IMR-90 (cell line): ENCODE results near the gene COL27A1. TPM values are rescaled to one million over a fixed set of nuclear protein-coding genes. Genes with fewer than 3 reads are reported as not detected.

ENCODE experiments used
- ATAC-seq: fragments of 200-7000 bp; cut with Tn5 transposase; 2 replicates; pipeline ENCODE4 v1.9.1; 2020; ENCODE audit warnings: low read depth, mild to moderate bottlenecking, moderate library complexity
- BruUV-seq: library from RNA; stranded (reverse); fragments of 400-500 nt; replicated peaks from 2 replicates; lab custom pipeline; 2021; lab: Mats Ljungman, UMichigan
- CTCF ChIA-PET: fragments of 300-600 bp; formaldehyde crosslinking; extraction: SDS; loops from one replicate; lab custom pipeline; 2021; ENCODE audit warnings: antibody characterized with exemption; lab: Yijun Ruan, JAX
- POLR2A ChIA-PET: fragments of 300-600 bp; sonication (Branson Sonifier 250); formaldehyde crosslinking; loops from one replicate; lab custom pipeline; 2022; ENCODE audit warnings: antibody characterized with exemption; ENCODE audit not compliant: unreplicated experiment; lab: Charles Lee
- DNase-seq: peaks from one replicate; pipeline ENCODE4 v3.0.0; 2013
- H2AFZ ChIP-seq: replicated peaks from 2 replicates; pipeline ENCODE3; 2013; ENCODE audit warnings: low read length, mild to moderate bottlenecking; ENCODE audit not compliant: poor library complexity
- H2AK5ac ChIP-seq: 2 replicates; pipeline ENCODE4 v1.6.1; 2013; ENCODE audit warnings: low read depth, low read length, inconsistent platforms
- H2AK9ac ChIP-seq: replicated peaks from 2 replicates; pipeline ENCODE3; 2013; ENCODE audit warnings: mild to moderate bottlenecking, low read depth, low read length, moderate library complexity; ENCODE audit not compliant: poor library complexity
- H2BK120ac ChIP-seq: 2 replicates; pipeline ENCODE4 v1.6.1; 2013; ENCODE audit warnings: low read depth, low read length, inconsistent platforms
- H2BK15ac ChIP-seq: 3 replicates; pipeline ENCODE4 v1.6.1; 2013; ENCODE audit warnings: low read depth, low read length, inconsistent platforms
- H2BK20ac ChIP-seq: 2 replicates; pipeline ENCODE4 v1.6.1; 2013; ENCODE audit warnings: low read depth, mild to moderate bottlenecking, inconsistent platforms, low read length, moderate library complexity
- H2BK5ac ChIP-seq: 2 replicates; pipeline ENCODE4 v1.6.1; 2013; ENCODE audit warnings: mild to moderate bottlenecking, low read depth, low read length, inconsistent platforms; ENCODE audit not compliant: poor library complexity, severe bottlenecking
- H3K14ac ChIP-seq: replicated peaks from 2 replicates; pipeline ENCODE4 v1.6.1; 2013; ENCODE audit warnings: low read depth, low read length, inconsistent platforms
- H3K18ac ChIP-seq: 2 replicates; pipeline ENCODE4 v1.6.1; 2013; ENCODE audit warnings: low read depth, low read length, control low read depth
- H3K23ac ChIP-seq: 2 replicates; pipeline ENCODE4 v1.6.1; 2013; ENCODE audit warnings: low read depth, low read length, inconsistent platforms
- H3K27ac ChIP-seq: 2 replicates; pipeline ENCODE4 v1.5.1; 2013; ENCODE audit warnings: mild to moderate bottlenecking, control low read depth, low read length; ENCODE audit not compliant: insufficient read depth
- H3K27me3 ChIP-seq: 2 replicates; pipeline ENCODE4 v1.6.1; 2013; ENCODE audit warnings: low read length; ENCODE audit not compliant: control insufficient read depth, insufficient read depth
- H3K36me3 ChIP-seq: 2 replicates; pipeline ENCODE4 v1.6.1; 2013; ENCODE audit warnings: low read length, mixed read lengths; ENCODE audit not compliant: control insufficient read depth, insufficient read depth
- H3K4ac ChIP-seq: 2 replicates; pipeline ENCODE4 v1.6.1; 2013; ENCODE audit warnings: low read depth, low read length, inconsistent platforms
- H3K4me1 ChIP-seq: 2 replicates; pipeline ENCODE4 v1.6.1; 2013; ENCODE audit warnings: low read length, mixed read lengths; ENCODE audit not compliant: control insufficient read depth, insufficient read depth
- H3K4me2 ChIP-seq: 2 replicates; pipeline ENCODE4 v1.6.1; 2013; ENCODE audit warnings: low read depth, mild to moderate bottlenecking, control low read depth, low read length, moderate library complexity
- H3K4me3 ChIP-seq: 2 replicates; pipeline ENCODE4 v1.5.1; 2013; ENCODE audit warnings: low read depth, mild to moderate bottlenecking, control low read depth, low read length, moderate library complexity; ENCODE audit not compliant: insufficient read depth
- H3K56ac ChIP-seq: 2 replicates; pipeline ENCODE4 v1.6.1; 2013; ENCODE audit warnings: low read length, inconsistent platforms; ENCODE audit not compliant: insufficient read depth; ENCODE audit errors: extremely low read depth
- H3K79me1 ChIP-seq, 2 experiments: 2 replicates each; pipeline ENCODE4 v1.6.1; 2013; ENCODE audit warnings: low read length in 2 of 2, inconsistent platforms in 1 of 2, low read depth in 1 of 2
- H3K9ac ChIP-seq: 2 replicates; pipeline ENCODE4 v1.6.1; 2013; ENCODE audit warnings: low read depth, low read length, control low read depth
- H3K9me1 ChIP-seq: 2 replicates; pipeline ENCODE4 v1.6.1; 2013; ENCODE audit warnings: low read length, inconsistent platforms; ENCODE audit not compliant: insufficient read depth
- H3K9me3 ChIP-seq: 2 replicates; pipeline ENCODE4 v1.6.1; 2013; ENCODE audit warnings: low read length; ENCODE audit not compliant: control insufficient read depth, insufficient read depth
- H4K20me1 ChIP-seq: 2 replicates; pipeline ENCODE4 v1.6.1; 2013; ENCODE audit warnings: low read length, inconsistent platforms; ENCODE audit not compliant: insufficient read depth
- H4K5ac ChIP-seq: 2 replicates; pipeline ENCODE4 v1.6.1; 2013; ENCODE audit warnings: mild to moderate bottlenecking, low read depth, low read length, control low read depth
- H4K8ac ChIP-seq, 2 experiments: 2 replicates each; pipeline ENCODE4 v1.6.1; 2013; ENCODE audit warnings: low read depth in 2 of 2, low read length in 2 of 2, control low read depth in 1 of 2, inconsistent platforms in 1 of 2
- H4K91ac ChIP-seq: 2 replicates; pipeline ENCODE4 v1.6.1; 2013; ENCODE audit warnings: low read depth, low read length, inconsistent platforms; ENCODE audit not compliant: insufficient read depth
- BHLHE40 ChIP-seq: fragments of 150-350 bp; IDR thresholded peaks from 2 replicates; pipeline ENCODE4 v1.6.1; 2016; ENCODE audit warnings: mild to moderate bottlenecking, low read depth, low read length
- CEBPB ChIP-seq: IDR thresholded peaks from 2 replicates; pipeline ENCODE4 v1.6.1; 2012; ENCODE audit warnings: low read depth, low read length, improper control_type of control experiment
- CHD1 ChIP-seq: IDR thresholded peaks from 2 replicates; pipeline ENCODE4 v1.6.1; 2012; ENCODE audit warnings: low read depth, low read length, improper control_type of control experiment
- CTCF ChIP-seq: conservative IDR thresholded peaks from 2 replicates; pipeline ENCODE4 v1.5.1; 2012; ENCODE audit warnings: mild to moderate bottlenecking, low read depth, low read length, improper control_type of control experiment
- ELK1 ChIP-seq: fragments of 150-350 bp; IDR thresholded peaks from 2 replicates; pipeline ENCODE4 v1.6.1; 2016; ENCODE audit warnings: low read depth, mild to moderate bottlenecking, low read length, moderate library complexity, borderline replicate concordance
- FOS ChIP-seq: fragments of 150-350 bp; IDR thresholded peaks from 2 replicates; pipeline ENCODE4 v1.6.1; 2016; ENCODE audit warnings: low read depth, low read length
- MAFK ChIP-seq: IDR thresholded peaks from 2 replicates; pipeline ENCODE4 v1.6.1; 2012; ENCODE audit warnings: low read depth, low read length, improper control_type of control experiment
- MAZ ChIP-seq: IDR thresholded peaks from 2 replicates; pipeline ENCODE4 v1.6.1; 2012; ENCODE audit warnings: low read depth, mild to moderate bottlenecking, low read length, improper control_type of control experiment, moderate library complexity, borderline replicate concordance
- MXI1 ChIP-seq: IDR thresholded peaks from 2 replicates; pipeline ENCODE4 v1.6.1; 2012; ENCODE audit warnings: low read depth, mild to moderate bottlenecking, low read length, moderate library complexity, borderline replicate concordance
- NFE2L2 ChIP-seq: fragments of 150-350 bp; IDR thresholded peaks from 2 replicates; pipeline ENCODE4 v1.6.1; 2016; ENCODE audit warnings: low read depth, mild to moderate bottlenecking, low read length
- POLR2A ChIP-seq: IDR thresholded peaks from 2 replicates; pipeline ENCODE4 v1.6.1; 2012; ENCODE audit warnings: mild to moderate bottlenecking, low read depth, low read length
- RAD21 ChIP-seq: IDR thresholded peaks from 2 replicates; pipeline ENCODE4 v1.6.1; 2012; ENCODE audit warnings: low read length, improper control_type of control experiment
- RCOR1 ChIP-seq: IDR thresholded peaks from 2 replicates; pipeline ENCODE4 v1.6.1; 2012; ENCODE audit warnings: mild to moderate bottlenecking, low read length, improper control_type of control experiment; ENCODE audit not compliant: insufficient replicate concordance
- RFX5 ChIP-seq: IDR thresholded peaks from 2 replicates; pipeline ENCODE4 v1.8.0; 2012; ENCODE audit warnings: low read depth, mild to moderate bottlenecking, low read length, moderate library complexity
- SMC3 ChIP-seq: fragments of 150-350 bp; IDR thresholded peaks from 2 replicates; pipeline ENCODE4 v1.6.1; 2016; ENCODE audit warnings: low read depth, mild to moderate bottlenecking, antibody characterized with exemption, low read length, moderate library complexity
- USF2 ChIP-seq: fragments of 150-350 bp; IDR thresholded peaks from 2 replicates; pipeline ENCODE4 v1.6.1; 2017; ENCODE audit warnings: mild to moderate bottlenecking, antibody characterized with exemption, low read length, low read depth
- WGBS, 2 experiments: methylation state at CpG; one replicate each; pipeline versions ENCODE4 v1.1.5 to v1.1.7; 2013; ENCODE audit warnings: missing lambda C conversion rate in 2 of 2; ENCODE audit not compliant: insufficient read length in 1 of 2; ENCODE audit errors: extremely low coverage in 2 of 2; 5-methylcytosine and 5-hydroxymethylcytosine counted together
- dilution Hi-C: fragments of 300-500 bp; cut with HindIII; formaldehyde crosslinking; loops from one replicate; pipeline ENCODE4 v1.14.3; 2018; ENCODE audit warnings: low sequenced_read_pairs; ENCODE audit not compliant: unreplicated experiment
- in situ Hi-C: fragments of 300-500 bp; cut with MboI; formaldehyde crosslinking; loops from 3 replicates; pipeline ENCODE4 v1.14.3; 2019; ENCODE audit warnings: low sequenced_read_pairs, inconsistent platforms, mixed read lengths
- intact Hi-C: fragments of 100-400 bp; cut with micrococcal nuclease; formaldehyde crosslinking; loops from 2 replicates; pipeline ENCODE4 v1.10.0; 2022
- polyA plus RNA-seq, 3 experiments: library from polyadenylated mRNA; depleted of rRNA; stranded (reverse); fragments of >200 nt; gene quantifications; 2 replicates each; pipeline ENCODE4 v1.2.3, GENCODE V29; 2012; ENCODE audit warnings: low replicate concordance in 1 of 3
- total RNA-seq: library from RNA; depleted of rRNA; stranded (reverse); fragments of >200 nt; gene quantifications from 2 replicates; pipeline ENCODE4 v1.2.3, GENCODE V29; 2012

The COL27A1 gene
- total and polyA plus RNA-seq, 2 of the 4 experiments (the other 2 are of a cell fraction) = 3.2 to 18.3 TPM

- TF ChIP-seq BHLHE40 (no peak), MAZ (no peak), CHD1 (no peak), USF2 (no peak), SMC3 (no peak), POLR2A (no peak), ELK1 (no peak), NFE2L2 (no peak), RAD21 (no peak), FOS (no peak), MXI1 (no peak), MAFK (no peak), CTCF (no peak), RCOR1 (no peak), CEBPB (no peak), RFX5 (no peak)
- CTCF ChIA-PET = interaction anchor here (1.4 kb wide), 1 partner anchor 201 kb away, joined by 5 read pairs; no protein-coding TSS in a partner anchor
Measured at GRCh38 chr9:114309096-114309495, 153.8 kb downstream of the COL27A1 start.

More at GRCh38 chr9:114309096-114309495, 153.8 kb downstream of the COL27A1 start:
- Histone ChIP-seq H3K27me3 (no peaks in the 10 kb centered on the region), H2BK20ac (no peak overlapping the region), H4K8ac (no peak overlapping the region), H3K79me1 (no peaks in the 10 kb centered on the region), H3K4me2 (no peak overlapping the region), H3K56ac (no peak overlapping the region), H3K27ac (no peak overlapping the region), H4K5ac (no peak overlapping the region), H2BK15ac (no peak overlapping the region), H2AFZ (no peak overlapping the region), H2AK9ac (peak overlapping the region; percentile 25), H3K9ac (no peak overlapping the region), H4K20me1 (no peaks in the 10 kb centered on the region), H3K18ac (no peak overlapping the region), H3K4ac (no peak overlapping the region), H2AK5ac (no peak overlapping the region), H2BK5ac (no peak overlapping the region), H3K36me3 (peaks cover 15% of the 10 kb centered on the region), H3K14ac (no peak overlapping the region), H4K91ac (no peak overlapping the region), H3K4me3 (no peak overlapping the region), H3K23ac (no peak overlapping the region), H3K9me1 (0 out of 2 replicates have a peak, but pooled peaks cover 4% of the 10 kb centered on the region), H3K4me1 (peaks cover 5% of the 10 kb centered on the region; the same call in 1 of the 2 replicates), H2BK120ac (no peak overlapping the region), H3K9me3 (no peaks in the 10 kb centered on the region)
- ATAC-seq (no peak), DNase-seq (no peak)
- in situ Hi-C loops = no loop called here
- dilution Hi-C loops = no loop called here
- intact Hi-C loops = no loop called here
- 100% methylated on average over 1 of the region's 13 CpGs; no CpG with 5 or more reads in 1 of the 2 experiments for WGBS, 2 experiments
- BruUV-seq = no TSS peak
- POLR2A ChIA-PET = no interaction called here
